ENCODE data around the gene ADPRHL1.

ADPRHL1 gene

GRCh38 chr13:113413178-113413897 is 40.0 kb downstream of the ADPRHL1 start:
- H3K4me1 Mint-ChIP-seq (ENCODE audit: low read depth) = no peaks in the 10 kb centered on the region
- H3K4me3 Mint-ChIP-seq = no peak overlapping the region
- no peaks in the 10 kb centered on the region for H3K9me3 Mint-ChIP-seq (ENCODE audit: low read depth)
- H3K36me3 Mint-ChIP-seq = no peaks in the 10 kb centered on the region
- peaks cover 4% of the 10 kb centered on the region for H3K27me3 Mint-ChIP-seq
- no peak overlapping the region for H3K27ac Mint-ChIP-seq

GRCh38 chr13:113412440-113412839 is 40.8 kb downstream of the ADPRHL1 start:
- Mint-ChIP-seq H3K4me1 (ENCODE audit: low read depth) (no peaks in the 10 kb centered on the region), H3K9me3 (ENCODE audit: low read depth) (no peaks in the 10 kb centered on the region), H3K27me3 (peaks cover 5% of the 10 kb centered on the region), H3K36me3 (no peaks in the 10 kb centered on the region), H3K4me3 (no peak overlapping the region), H3K27ac (no peak overlapping the region)

GRCh38 chr13:113411216-113412023 is 41.9 kb downstream of the ADPRHL1 start:
- H3K9me3 Mint-ChIP-seq (ENCODE audit: low read depth) = no peaks in the 10 kb centered on the region
- no peaks in the 10 kb centered on the region for H3K36me3 Mint-ChIP-seq
- H3K4me3 Mint-ChIP-seq = no peak overlapping the region
- peaks cover 1% of the 10 kb centered on the region for H3K27me3 Mint-ChIP-seq
- no peaks in the 10 kb centered on the region for H3K4me1 Mint-ChIP-seq (ENCODE audit: low read depth)
- H3K27ac Mint-ChIP-seq = no peak overlapping the region

- H3K4me1 Mint-ChIP-seq (ENCODE audit: low read depth) = no peaks in the 10 kb centered on the region
- H3K27ac Mint-ChIP-seq = no peak overlapping the region
- no peaks in the 10 kb centered on the region for H3K36me3 Mint-ChIP-seq
- peaks cover 1% of the 10 kb centered on the region for H3K27me3 Mint-ChIP-seq
- no peak overlapping the region for H3K4me3 Mint-ChIP-seq
- no peaks in the 10 kb centered on the region for H3K9me3 Mint-ChIP-seq (ENCODE audit: low read depth)
These were observed 42.7 kb downstream of the ADPRHL1 start for GRCh38 chr13:113410472-113411201.

GRCh38 chr13:113408562-113408961 is 44.7 kb downstream of the ADPRHL1 start:
- no peaks in the 10 kb centered on the region for H3K9me3 Mint-ChIP-seq (ENCODE audit: low read depth)
- H3K36me3 Mint-ChIP-seq = no peaks in the 10 kb centered on the region
- no peak overlapping the region for H3K4me3 Mint-ChIP-seq
- H3K27me3 Mint-ChIP-seq = peaks cover 1% of the 10 kb centered on the region
- H3K27ac Mint-ChIP-seq = no peak overlapping the region
- H3K4me1 Mint-ChIP-seq (ENCODE audit: low read depth) = no peaks in the 10 kb centered on the region

- Mint-ChIP-seq H3K27ac (no peak overlapping the region), H3K9me3 (ENCODE audit: low read depth) (no peaks in the 10 kb centered on the region)
These were observed 45.5 kb downstream of the ADPRHL1 start for GRCh38 chr13:113407531-113408393.

GRCh38 chr13:113407103-113407530 is 46.2 kb downstream of the ADPRHL1 start:
- Mint-ChIP-seq H3K4me3 (no peak overlapping the region), H3K4me1 (ENCODE audit: low read depth) (no peaks in the 10 kb centered on the region), H3K36me3 (no peaks in the 10 kb centered on the region), H3K9me3 (ENCODE audit: low read depth) (no peaks in the 10 kb centered on the region), H3K27me3 (peaks cover 1% of the 10 kb centered on the region), H3K27ac (no peak overlapping the region)

More at GRCh38 chr13:113407531-113408393, 45.5 kb downstream of the ADPRHL1 start:
- Mint-ChIP-seq H3K27me3 (peaks cover 1% of the 10 kb centered on the region), H3K4me1 (ENCODE audit: low read depth) (no peaks in the 10 kb centered on the region), H3K36me3 (no peaks in the 10 kb centered on the region), H3K4me3 (no peak overlapping the region)

GRCh38 chr13:113406321-113407102 is 46.8 kb downstream of the ADPRHL1 start:
- H3K27ac Mint-ChIP-seq = no peak overlapping the region
- no peak overlapping the region for H3K4me3 Mint-ChIP-seq
- no peaks in the 10 kb centered on the region for H3K36me3 Mint-ChIP-seq
- no peaks in the 10 kb centered on the region for H3K9me3 Mint-ChIP-seq (ENCODE audit: low read depth)
- H3K4me1 Mint-ChIP-seq (ENCODE audit: low read depth) = no peaks in the 10 kb centered on the region
- H3K27me3 Mint-ChIP-seq = peaks cover 1% of the 10 kb centered on the region

- no peak overlapping the region for H3K27ac Mint-ChIP-seq
- H3K9me3 Mint-ChIP-seq (ENCODE audit: low read depth) = no peaks in the 10 kb centered on the region
- H3K27me3 Mint-ChIP-seq = peaks cover 1% of the 10 kb centered on the region
- no peak overlapping the region for H3K4me3 Mint-ChIP-seq
- H3K4me1 Mint-ChIP-seq (ENCODE audit: low read depth) = no peaks in the 10 kb centered on the region
- no peaks in the 10 kb centered on the region for H3K36me3 Mint-ChIP-seq
These were observed 47.6 kb downstream of the ADPRHL1 start for GRCh38 chr13:113405481-113406300.

GRCh38 chr13:113404723-113405471 is 48.4 kb downstream of the ADPRHL1 start:
- Mint-ChIP-seq H3K4me1 (ENCODE audit: low read depth) (no peaks in the 10 kb centered on the region), H3K27ac (no peak overlapping the region), H3K36me3 (no peaks in the 10 kb centered on the region), H3K4me3 (no peak overlapping the region), H3K9me3 (ENCODE audit: low read depth) (no peaks in the 10 kb centered on the region), H3K27me3 (peaks cover 1% of the 10 kb centered on the region)

- Mint-ChIP-seq H3K36me3 (no peaks in the 10 kb centered on the region), H3K4me3 (no peak overlapping the region), H3K9me3 (ENCODE audit: low read depth) (no peaks in the 10 kb centered on the region), H3K27me3 (peaks cover 1% of the 10 kb centered on the region), H3K4me1 (ENCODE audit: low read depth) (no peaks in the 10 kb centered on the region), H3K27ac (no peak overlapping the region)
These were observed 48.9 kb downstream of the ADPRHL1 start for GRCh38 chr13:113404366-113404722.

- Mint-ChIP-seq H3K27me3 (peaks cover 1% of the 10 kb centered on the region), H3K9me3 (ENCODE audit: low read depth) (no peaks in the 10 kb centered on the region), H3K4me1 (ENCODE audit: low read depth) (no peaks in the 10 kb centered on the region), H3K4me3 (no peak overlapping the region), H3K27ac (no peak overlapping the region), H3K36me3 (no peaks in the 10 kb centered on the region)
These were observed 49.8 kb downstream of the ADPRHL1 start for GRCh38 chr13:113403255-113404104.

All from activated naive CD8-positive, alpha-beta T cell (primary cell).